Natural killer cell (primary cell): Measurements from ENCODE around the gene STX4. TPM values are rescaled to one million over a fixed set of nuclear protein-coding genes. Genes with fewer than 3 reads are reported as not detected.

Experiments
- ATAC-seq, 3 donors: fragments of 150-1000 bp in 2 of 3; fragments of 200-7000 bp in 1 of 3; cut with Tn5 transposase; 1 replicate in 1 of 3; 2 replicates in 2 of 3; pipeline ENCODE4 v1.10.0; 2021; ENCODE audit warnings: mild to moderate bottlenecking in 2 of 3, moderate library complexity in 2 of 3
- DNase-seq, 2 donors: peaks; one replicate each; pipeline versions ENCODE4 v3.0.0 to v3.0.0-alpha.2; 2013 to 2021; ENCODE audit warnings: mixed read lengths in 1 of 2
- H3K27ac ChIP-seq: one replicate; pipeline ENCODE4 v1.5.1; 2013; ENCODE audit warnings: mild to moderate bottlenecking, low read length
- H3K27me3 ChIP-seq: one replicate; pipeline ENCODE4 v1.6.1; 2013; ENCODE audit warnings: low read length; ENCODE audit not compliant: control insufficient read depth, insufficient read depth
- H3K36me3 ChIP-seq: one replicate; pipeline ENCODE4 v1.6.1; 2013; ENCODE audit warnings: low read length; ENCODE audit not compliant: control insufficient read depth, insufficient read depth
- H3K4me1 ChIP-seq: one replicate; pipeline ENCODE4 v1.6.1; 2013; ENCODE audit warnings: low read length; ENCODE audit not compliant: control insufficient read depth, insufficient read depth
- H3K4me3 ChIP-seq: one replicate; pipeline ENCODE4 v1.5.1; 2013; ENCODE audit warnings: low read length
- H3K9me3 ChIP-seq: one replicate; pipeline ENCODE4 v1.6.1; 2013; ENCODE audit warnings: low read length; ENCODE audit not compliant: control insufficient read depth, insufficient read depth
- H3K27ac Mint-ChIP-seq, 2 donors: one replicate each; pipeline ENCODE4 v1.8.0; 2022; ENCODE audit warnings: mild to moderate bottlenecking in 2 of 2, mixed read lengths in 2 of 2, moderate library complexity in 1 of 2
- H3K27me3 Mint-ChIP-seq, 2 donors: one replicate each; pipeline ENCODE4 v1.8.0; 2022; ENCODE audit warnings: low read depth in 2 of 2, mixed read lengths in 2 of 2
- H3K36me3 Mint-ChIP-seq: one replicate; pipeline ENCODE4 v1.8.0; 2022; ENCODE audit warnings: mixed read lengths
- H3K4me1 Mint-ChIP-seq, 2 donors: one replicate each; pipeline ENCODE4 v1.8.0; 2022; ENCODE audit warnings: mixed read lengths in 2 of 2
- H3K4me3 Mint-ChIP-seq: one replicate; pipeline ENCODE4 v1.8.0; 2022; ENCODE audit warnings: mild to moderate bottlenecking, moderate library complexity, mixed read lengths
- H3K9me3 Mint-ChIP-seq, 2 donors: one replicate each; pipeline ENCODE4 v1.8.0; 2022; ENCODE audit warnings: mixed read lengths in 2 of 2
- WGBS: methylation state at CpG from one replicate; pipeline ENCODE4 v1.1.7; 2013; ENCODE audit warnings: missing lambda C conversion rate; ENCODE audit not compliant: insufficient coverage; 5-methylcytosine and 5-hydroxymethylcytosine counted together
- intact Hi-C: fragments of 100-400 bp; cut with micrococcal nuclease; formaldehyde crosslinking; loops from one replicate; pipeline ENCODE4 v1.14.2; 2022
- total RNA-seq, 4 donors: library from RNA; stranded (reverse); fragments of 120-200 nt in 1 of 4; gene quantifications; one replicate each; pipeline versions ENCODE4 v1.2.3 to v1.2.4, GENCODE V29; 2013 to 2022
- TF ChIP-seq, protein P1 (sequence below): fragments of 200-600 bp; IDR thresholded peaks from one replicate; pipeline ENCODE4 v1.8.0; 2022; ENCODE audit warnings: antibody characterized with exemption

The STX4 gene
- total RNA-seq, 3 donors from 2014 or later (not counting 1 experiment from before 2014, with no cell fraction given), result 128 to 145 (median 133) TPM

DNA sequence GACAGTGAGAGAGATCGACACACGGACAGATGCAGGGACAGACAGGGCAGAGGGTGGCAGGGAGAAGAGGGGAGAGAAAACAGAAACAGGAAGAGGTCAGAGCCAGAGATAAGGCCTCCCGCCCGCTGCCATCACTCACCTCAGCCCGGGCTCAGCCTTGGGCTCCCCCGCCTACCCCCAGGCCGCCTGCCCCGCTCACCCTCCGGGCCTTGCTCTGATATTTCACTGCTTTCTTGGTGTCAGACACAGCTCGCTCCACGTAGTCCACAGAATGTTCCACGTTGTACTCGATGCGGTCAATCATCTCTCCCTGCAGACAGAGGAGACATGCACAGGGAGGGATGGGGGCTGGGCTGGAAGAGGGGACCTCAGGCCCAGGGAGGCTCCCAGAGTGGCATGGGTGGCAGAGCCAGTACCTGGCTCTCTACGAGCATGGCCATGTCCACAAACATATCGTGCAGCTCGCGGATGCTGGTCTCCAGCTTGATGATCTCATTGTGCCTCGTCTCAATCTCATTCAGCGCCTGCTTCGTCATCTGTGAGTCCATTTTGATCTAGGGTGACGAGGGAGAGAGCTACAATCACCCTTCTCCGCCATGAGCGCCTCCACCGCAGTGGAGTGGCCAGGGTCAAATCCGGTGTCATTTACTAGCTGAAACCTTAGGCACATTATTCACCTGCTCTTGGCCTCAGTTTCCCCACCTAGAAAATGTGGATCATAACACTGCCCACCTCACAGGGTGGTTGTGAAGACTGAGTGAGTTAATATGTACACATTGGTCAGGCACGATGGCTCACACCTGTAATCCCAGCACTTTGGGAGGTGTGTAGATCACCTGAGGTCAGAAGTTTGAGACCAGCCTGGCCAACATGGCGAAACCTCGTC, 40.2 kb upstream of the STX4 start:
- intact Hi-C loops, result no loop called here
- TF ChIP-seq, protein P1, sequence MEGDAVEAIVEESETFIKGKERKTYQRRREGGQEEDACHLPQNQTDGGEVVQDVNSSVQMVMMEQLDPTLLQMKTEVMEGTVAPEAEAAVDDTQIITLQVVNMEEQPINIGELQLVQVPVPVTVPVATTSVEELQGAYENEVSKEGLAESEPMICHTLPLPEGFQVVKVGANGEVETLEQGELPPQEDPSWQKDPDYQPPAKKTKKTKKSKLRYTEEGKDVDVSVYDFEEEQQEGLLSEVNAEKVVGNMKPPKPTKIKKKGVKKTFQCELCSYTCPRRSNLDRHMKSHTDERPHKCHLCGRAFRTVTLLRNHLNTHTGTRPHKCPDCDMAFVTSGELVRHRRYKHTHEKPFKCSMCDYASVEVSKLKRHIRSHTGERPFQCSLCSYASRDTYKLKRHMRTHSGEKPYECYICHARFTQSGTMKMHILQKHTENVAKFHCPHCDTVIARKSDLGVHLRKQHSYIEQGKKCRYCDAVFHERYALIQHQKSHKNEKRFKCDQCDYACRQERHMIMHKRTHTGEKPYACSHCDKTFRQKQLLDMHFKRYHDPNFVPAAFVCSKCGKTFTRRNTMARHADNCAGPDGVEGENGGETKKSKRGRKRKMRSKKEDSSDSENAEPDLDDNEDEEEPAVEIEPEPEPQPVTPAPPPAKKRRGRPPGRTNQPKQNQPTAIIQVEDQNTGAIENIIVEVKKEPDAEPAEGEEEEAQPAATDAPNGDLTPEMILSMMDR, result no peak
- H3K9me3 ChIP-seq, result no peaks in the 10 kb centered on the region
- no peaks in the 10 kb centered on the region for H3K36me3 ChIP-seq
- no peak overlapping the region for H3K4me3 Mint-ChIP-seq
- no peak overlapping the region for H3K4me3 ChIP-seq
- no peaks in the 10 kb centered on the region for H3K27me3 ChIP-seq
- H3K27ac Mint-ChIP-seq, result no peak overlapping the region
- no peak for ATAC-seq
- H3K36me3 Mint-ChIP-seq, result no peaks in the 10 kb centered on the region
- H3K27ac ChIP-seq, result no peak overlapping the region
- H3K4me1 ChIP-seq, result peaks cover 13% of the 10 kb centered on the region
- WGBS, result 70% methylated on average over 29 of the region's 29 CpGs
- H3K4me1 Mint-ChIP-seq, result peaks cover 0 to 16% of the 10 kb centered on the region in 2 donors
- H3K9me3 Mint-ChIP-seq, result no peaks in the 10 kb centered on the region
- peaks cover 0 to 9% of the 10 kb centered on the region in 2 donors for H3K27me3 Mint-ChIP-seq
- no peak for DNase-seq

DNA sequence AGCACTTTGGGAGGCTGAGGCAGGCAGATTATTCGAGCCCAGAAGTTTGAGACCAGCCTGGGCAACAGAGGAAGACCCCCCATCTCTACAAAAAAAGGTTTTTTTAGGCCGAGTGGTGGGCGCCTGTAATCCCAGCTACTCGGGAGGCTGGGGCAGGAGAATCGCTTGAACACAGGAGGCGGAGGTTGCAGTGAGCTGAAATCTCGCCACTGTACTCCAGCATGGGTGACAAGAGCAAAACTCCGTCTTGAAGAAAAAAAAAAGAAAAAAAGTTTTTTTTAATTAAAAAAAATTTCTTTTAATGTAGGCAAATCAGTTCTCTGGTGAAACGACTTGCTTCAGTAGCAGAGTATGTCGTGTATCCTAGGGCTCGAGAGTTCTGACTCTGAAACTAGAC, 37.4 kb upstream of the STX4 start:
- Histone ChIP-seq H3K27me3 (no peaks in the 10 kb centered on the region), H3K4me3 (no peak overlapping the region), H3K9me3 (no peaks in the 10 kb centered on the region), H3K36me3 (no peaks in the 10 kb centered on the region), H3K27ac (no peak overlapping the region), H3K4me1 (peaks cover 13% of the 10 kb centered on the region)
- Mint-ChIP-seq H3K4me1 (peaks cover 0 to 15% of the 10 kb centered on the region in 2 donors), H3K9me3 (no peaks in the 10 kb centered on the region), H3K36me3 (no peaks in the 10 kb centered on the region), H3K27ac (no peak overlapping the region), H3K27me3 (peaks cover 0 to 9% of the 10 kb centered on the region in 2 donors), H3K4me3 (peak overlapping the region; percentile 21)
- intact Hi-C loops, result no loop called here
- WGBS, result 92% methylated on average over 11 of the region's 11 CpGs
- ATAC-seq (no peak), DNase-seq (no peak)
- TF ChIP-seq, protein P1, result no peak

DNA sequence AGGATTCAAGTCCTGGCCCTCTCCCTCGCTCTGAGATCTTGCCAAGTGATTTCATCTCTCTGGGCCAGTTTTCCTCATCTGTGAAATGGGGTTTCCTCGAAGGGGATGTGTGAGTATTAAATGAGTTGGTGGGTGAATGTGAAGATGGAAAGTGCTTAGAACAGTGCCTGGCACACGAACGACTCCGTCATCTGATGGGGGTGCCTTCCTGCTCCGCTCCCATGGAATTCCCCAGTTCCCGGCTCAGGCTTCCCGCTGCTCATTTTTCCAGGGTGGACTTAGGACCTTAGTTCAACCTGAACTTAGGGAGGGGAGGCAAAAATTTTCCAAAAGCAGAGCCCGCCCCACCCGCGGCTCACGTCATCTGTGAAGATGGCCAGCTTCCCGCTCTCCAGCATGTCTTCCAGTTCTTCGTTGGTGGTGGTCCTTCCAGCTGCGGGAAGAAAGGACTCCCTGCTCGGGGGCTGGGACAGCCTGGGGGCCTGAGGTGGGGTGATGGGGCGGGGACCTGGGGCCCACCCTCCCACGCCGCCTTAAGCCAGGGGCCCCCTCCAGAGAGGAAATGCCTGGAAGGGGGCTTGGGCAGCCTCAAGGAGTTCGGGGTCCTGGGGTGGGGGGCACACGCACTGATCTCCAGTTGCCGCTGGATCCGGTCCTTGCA, 36.9 kb upstream of the STX4 start:
- no peaks in the 10 kb centered on the region for H3K36me3 ChIP-seq
- Mint-ChIP-seq H3K27ac (no peak overlapping the region), H3K4me1 (peaks cover 0 to 10% of the 10 kb centered on the region in 2 donors), H3K27me3 (peaks cover 0 to 9% of the 10 kb centered on the region in 2 donors), H3K4me3 (peak overlapping the region; percentile 61), H3K36me3 (no peaks in the 10 kb centered on the region), H3K9me3 (no peaks in the 10 kb centered on the region)
- WGBS, result 44% methylated on average over 23 of the region's 23 CpGs
- intact Hi-C loops, result no loop called here
- peak overlapping the region; percentile 30 for H3K27ac ChIP-seq
- ATAC-seq, result no peak
- DNase-seq, result no peak
- no peaks in the 10 kb centered on the region for H3K9me3 ChIP-seq
- H3K4me3 ChIP-seq, result peak overlapping the region; percentile 38
- TF ChIP-seq, protein P1, result no peak
- no peaks in the 10 kb centered on the region for H3K27me3 ChIP-seq
- peaks cover 13% of the 10 kb centered on the region for H3K4me1 ChIP-seq
